ENCODE results near the gene LORICRIN.

DNA sequence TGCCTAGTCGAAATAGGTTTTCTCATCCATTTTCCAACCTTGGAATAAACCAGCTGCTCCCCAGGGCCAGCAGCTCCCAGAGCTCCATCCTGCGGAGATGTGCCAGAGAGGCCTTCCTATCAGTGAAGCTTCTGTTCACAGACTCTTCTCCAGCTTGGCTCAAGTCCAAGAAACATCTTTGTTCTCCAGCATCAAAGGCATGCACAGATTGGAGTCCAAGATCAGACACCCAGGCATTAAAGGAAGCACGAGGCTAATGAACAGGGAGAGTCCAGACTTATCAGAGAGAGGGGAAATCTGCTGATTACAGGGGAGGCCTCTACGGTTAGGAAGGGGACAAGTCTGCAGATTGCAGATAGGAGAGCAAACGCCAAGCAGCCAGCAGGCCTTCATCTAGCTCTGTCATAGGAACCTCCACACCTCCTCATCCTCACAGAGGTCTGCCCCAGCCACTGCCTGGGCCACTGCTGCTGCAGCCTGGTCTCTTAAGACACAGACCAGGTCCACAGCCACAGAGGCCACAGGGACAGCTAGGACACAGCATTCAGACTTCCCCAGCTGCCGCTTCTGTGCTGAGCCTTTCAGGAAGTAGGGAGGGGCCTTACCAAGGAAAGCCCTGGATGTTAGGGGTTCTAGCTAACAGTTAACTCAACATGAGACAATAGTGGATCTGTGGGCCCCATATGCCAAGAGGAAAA lies 38.7 kb upstream of the LORICRIN start:
- TF ChIP-seq POLR2A (IDR thresholded peaks at IDR 0.05) (no peak), EP300 (IDR thresholded peaks at IDR 0.05) (no peak)
- TF ChIP-seq, protein P1, sequence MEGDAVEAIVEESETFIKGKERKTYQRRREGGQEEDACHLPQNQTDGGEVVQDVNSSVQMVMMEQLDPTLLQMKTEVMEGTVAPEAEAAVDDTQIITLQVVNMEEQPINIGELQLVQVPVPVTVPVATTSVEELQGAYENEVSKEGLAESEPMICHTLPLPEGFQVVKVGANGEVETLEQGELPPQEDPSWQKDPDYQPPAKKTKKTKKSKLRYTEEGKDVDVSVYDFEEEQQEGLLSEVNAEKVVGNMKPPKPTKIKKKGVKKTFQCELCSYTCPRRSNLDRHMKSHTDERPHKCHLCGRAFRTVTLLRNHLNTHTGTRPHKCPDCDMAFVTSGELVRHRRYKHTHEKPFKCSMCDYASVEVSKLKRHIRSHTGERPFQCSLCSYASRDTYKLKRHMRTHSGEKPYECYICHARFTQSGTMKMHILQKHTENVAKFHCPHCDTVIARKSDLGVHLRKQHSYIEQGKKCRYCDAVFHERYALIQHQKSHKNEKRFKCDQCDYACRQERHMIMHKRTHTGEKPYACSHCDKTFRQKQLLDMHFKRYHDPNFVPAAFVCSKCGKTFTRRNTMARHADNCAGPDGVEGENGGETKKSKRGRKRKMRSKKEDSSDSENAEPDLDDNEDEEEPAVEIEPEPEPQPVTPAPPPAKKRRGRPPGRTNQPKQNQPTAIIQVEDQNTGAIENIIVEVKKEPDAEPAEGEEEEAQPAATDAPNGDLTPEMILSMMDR (IDR thresholded peaks at IDR 0.05), result no peak

Data from ovary (tissue), 3 donors.